H1 (cell line): ENCODE measurements around the gene KRTAP2-3. TPM values are rescaled to one million over a fixed set of nuclear protein-coding genes. Genes with fewer than 3 reads are reported as not detected.

Source experiments
- NANOG ChIP-seq: IDR thresholded peaks from 2 replicates; pipeline ENCODE4 v1.6.1; 2011; ENCODE audit warnings: low read length, low read depth, mild to moderate bottlenecking, inconsistent platforms; ENCODE audit not compliant: insufficient read depth, poor library complexity, severe bottlenecking
- SP1 ChIP-seq: IDR thresholded peaks from 2 replicates; pipeline ENCODE4 v1.6.1; 2011; ENCODE audit warnings: low read depth, low read length
- SP2 ChIP-seq: IDR thresholded peaks from 2 replicates; pipeline ENCODE4 v1.6.1; 2012; ENCODE audit warnings: mild to moderate bottlenecking, low read length, inconsistent platforms
- SP4 ChIP-seq: IDR thresholded peaks from 2 replicates; pipeline ENCODE4 v1.6.1; 2012; ENCODE audit warnings: low read length, inconsistent platforms
- polyA plus RNA-seq, 7 experiments: library from polyadenylated mRNA; depleted of rRNA in 3 of 7; stranded (reverse) in 5 of 7; unstranded in 2 of 7; fragments of >200 nt in 5 of 7; fragments of 200-250 nt in 2 of 7; gene quantifications; 1 replicate in 5 of 7; 2 replicates in 1 of 7; 4 replicates in 1 of 7; pipeline versions ENCODE4 v1.2.1 to v1.2.3, GENCODE V29; 2011 to 2013; ENCODE audit warnings: missing spikeins in 2 of 7, mixed read lengths in 2 of 7
- total RNA-seq: library from RNA; stranded (reverse); fragmentation: NEBNext Ultra II Directional; extraction: Animal tissue kit (Norgen Biotek cat#: 25700); gene quantifications from 2 replicates; pipeline ENCODE4 v1.2.1, GENCODE V29; 2021

Gene KRTAP2-3
- total and polyA plus RNA-seq, 2 of the 8 experiments (the other 6 are each of a cell fraction or from before 2014, with no cell fraction given) = not detected

DNA sequence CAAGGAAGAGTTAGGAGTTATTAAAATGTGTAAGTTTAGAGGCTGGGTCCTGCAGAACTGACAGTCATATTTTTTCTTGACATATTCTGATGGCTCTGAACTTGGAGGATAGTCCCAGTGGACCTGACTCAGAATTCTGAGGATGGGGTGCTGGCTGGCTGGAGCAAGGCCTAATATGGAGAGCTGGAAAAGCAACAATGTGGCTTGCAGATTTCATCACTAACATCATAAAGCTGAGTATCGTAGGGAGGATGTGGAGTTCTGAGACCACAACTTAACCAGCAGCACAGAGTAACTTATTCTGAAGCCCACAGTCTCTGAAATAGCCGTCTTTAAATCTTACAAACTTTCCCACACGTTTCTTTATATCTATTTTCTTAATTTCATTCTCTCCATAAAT is 35.2 kb downstream of the KRTAP2-3 start (continued):
- no peak for TF ChIP-seq NANOG
- TF ChIP-seq SP4 = no peak
- TF ChIP-seq SP2 = no peak
- no peak for TF ChIP-seq SP1
